ENCODE measurements around the gene CTBP2. TPM values are rescaled to one million over a fixed set of nuclear protein-coding genes. Genes with fewer than 3 reads are reported as not detected.

The CTBP2 gene
- total RNA-seq, 1 donor from 2014 or later: 0.16 TPM

GRCh38 chr10:124999433-125000365 is 160.7 kb downstream of the CTBP2 start:
- DNase-seq: no peak

GRCh38 chr10:124998624-124999291 is 161.6 kb downstream of the CTBP2 start:
- Mint-ChIP-seq H3K4me3 (no peak overlapping the region), H3K36me3 (ENCODE audit: low read depth) (no peaks in the 10 kb centered on the region), H3K27ac (no peak overlapping the region), H3K9me3 (no peaks in the 10 kb centered on the region), H3K4me1 (no peaks in the 10 kb centered on the region), H3K27me3 (no peaks in the 10 kb centered on the region)
- DNase-seq: no peak
- intact Hi-C loops (cut with micrococcal nuclease): no loop called here

More at GRCh38 chr10:124999433-125000365, 160.7 kb downstream of the CTBP2 start:
- no peak overlapping the region for H3K4me3 Mint-ChIP-seq
- H3K36me3 Mint-ChIP-seq (ENCODE audit: low read depth): no peaks in the 10 kb centered on the region
- H3K9me3 Mint-ChIP-seq: no peaks in the 10 kb centered on the region
- intact Hi-C loops (cut with micrococcal nuclease): no loop called here
- H3K27me3 Mint-ChIP-seq: no peaks in the 10 kb centered on the region
- H3K27ac Mint-ChIP-seq: no peak overlapping the region
- H3K4me1 Mint-ChIP-seq: no peaks in the 10 kb centered on the region

- intact Hi-C loops (cut with micrococcal nuclease): no loop called here
- H3K27ac Mint-ChIP-seq: no peak overlapping the region
- H3K27me3 Mint-ChIP-seq: no peaks in the 10 kb centered on the region
- H3K4me3 Mint-ChIP-seq: no peak overlapping the region
- H3K9me3 Mint-ChIP-seq: no peaks in the 10 kb centered on the region
- no peaks in the 10 kb centered on the region for H3K36me3 Mint-ChIP-seq (ENCODE audit: low read depth)
- H3K4me1 Mint-ChIP-seq: no peaks in the 10 kb centered on the region
- no peak for DNase-seq
Observed at GRCh38 chr10:124997771-124998623, 162.4 kb downstream of the CTBP2 start.

- intact Hi-C loops (cut with micrococcal nuclease): no loop called here
- no peak overlapping the region for H3K27ac Mint-ChIP-seq
- no peaks in the 10 kb centered on the region for H3K27me3 Mint-ChIP-seq
- no peak for DNase-seq
- no peaks in the 10 kb centered on the region for H3K4me1 Mint-ChIP-seq
- H3K9me3 Mint-ChIP-seq: no peaks in the 10 kb centered on the region
- H3K4me3 Mint-ChIP-seq: no peak overlapping the region
- H3K36me3 Mint-ChIP-seq (ENCODE audit: low read depth): no peaks in the 10 kb centered on the region
Observed at GRCh38 chr10:124997306-124997705, 163.1 kb downstream of the CTBP2 start.

GRCh38 chr10:124996854-124997215 is 163.5 kb downstream of the CTBP2 start:
- Mint-ChIP-seq H3K27ac (no peak overlapping the region), H3K4me1 (no peaks in the 10 kb centered on the region), H3K9me3 (no peaks in the 10 kb centered on the region), H3K4me3 (no peak overlapping the region), H3K36me3 (ENCODE audit: low read depth) (no peaks in the 10 kb centered on the region), H3K27me3 (no peaks in the 10 kb centered on the region)
- no peak for DNase-seq
- intact Hi-C loops (cut with micrococcal nuclease): no loop called here

- intact Hi-C loops (cut with micrococcal nuclease): no loop called here
Observed at GRCh38 chr10:124996127-124996853, 164.1 kb downstream of the CTBP2 start.

GRCh38 chr10:124995605-124996004 is 164.8 kb downstream of the CTBP2 start:
- H3K4me1 Mint-ChIP-seq: no peaks in the 10 kb centered on the region
- H3K9me3 Mint-ChIP-seq: no peaks in the 10 kb centered on the region

More at GRCh38 chr10:124996127-124996853, 164.1 kb downstream of the CTBP2 start:
- no peak overlapping the region for H3K27ac Mint-ChIP-seq
- H3K27me3 Mint-ChIP-seq: no peaks in the 10 kb centered on the region
- H3K9me3 Mint-ChIP-seq: no peaks in the 10 kb centered on the region
- no peak overlapping the region for H3K4me3 Mint-ChIP-seq
- no peaks in the 10 kb centered on the region for H3K36me3 Mint-ChIP-seq (ENCODE audit: low read depth)
- no peaks in the 10 kb centered on the region for H3K4me1 Mint-ChIP-seq
- no peak for DNase-seq

GRCh38 chr10:124994573-124995473 is 165.5 kb downstream of the CTBP2 start:
- no peak for DNase-seq
- no peak overlapping the region for H3K4me3 Mint-ChIP-seq
- H3K9me3 Mint-ChIP-seq: no peaks in the 10 kb centered on the region

More at GRCh38 chr10:124995605-124996004, 164.8 kb downstream of the CTBP2 start:
- Mint-ChIP-seq H3K27me3 (no peaks in the 10 kb centered on the region), H3K4me3 (no peak overlapping the region), H3K36me3 (ENCODE audit: low read depth) (no peaks in the 10 kb centered on the region), H3K27ac (no peak overlapping the region)
- no peak for DNase-seq
- intact Hi-C loops (cut with micrococcal nuclease): no loop called here

GRCh38 chr10:124993736-124994451 is 166.5 kb downstream of the CTBP2 start:
- no peak overlapping the region for H3K27ac Mint-ChIP-seq
- H3K36me3 Mint-ChIP-seq (ENCODE audit: low read depth): peaks cover 4% of the 10 kb centered on the region
- no peak overlapping the region for H3K4me3 Mint-ChIP-seq
- no peak for DNase-seq
- no peaks in the 10 kb centered on the region for H3K27me3 Mint-ChIP-seq
- no peaks in the 10 kb centered on the region for H3K4me1 Mint-ChIP-seq
- intact Hi-C loops (cut with micrococcal nuclease): no loop called here
- H3K9me3 Mint-ChIP-seq: no peaks in the 10 kb centered on the region

More at GRCh38 chr10:124994573-124995473, 165.5 kb downstream of the CTBP2 start:
- no peak overlapping the region for H3K27ac Mint-ChIP-seq
- intact Hi-C loops (cut with micrococcal nuclease): no loop called here
- no peaks in the 10 kb centered on the region for H3K4me1 Mint-ChIP-seq
- H3K27me3 Mint-ChIP-seq: no peaks in the 10 kb centered on the region
- no peaks in the 10 kb centered on the region for H3K36me3 Mint-ChIP-seq (ENCODE audit: low read depth)

GRCh38 chr10:124993345-124993708 is 167.0 kb downstream of the CTBP2 start:
- Mint-ChIP-seq H3K4me3 (no peak overlapping the region), H3K9me3 (no peaks in the 10 kb centered on the region)
- intact Hi-C loops (cut with micrococcal nuclease): no loop called here

GRCh38 chr10:124992462-124993344 is 167.7 kb downstream of the CTBP2 start:
- no peaks in the 10 kb centered on the region for H3K9me3 Mint-ChIP-seq

More at GRCh38 chr10:124993345-124993708, 167.0 kb downstream of the CTBP2 start:
- DNase-seq: no peak
- Mint-ChIP-seq H3K27me3 (no peaks in the 10 kb centered on the region), H3K4me1 (no peaks in the 10 kb centered on the region), H3K36me3 (ENCODE audit: low read depth) (peaks cover 5% of the 10 kb centered on the region), H3K27ac (no peak overlapping the region)

More at GRCh38 chr10:124992462-124993344, 167.7 kb downstream of the CTBP2 start:
- DNase-seq: peak; percentile 77
- Mint-ChIP-seq H3K4me1 (no peaks in the 10 kb centered on the region), H3K27ac (no peak overlapping the region), H3K27me3 (no peaks in the 10 kb centered on the region), H3K4me3 (no peak overlapping the region), H3K36me3 (ENCODE audit: low read depth) (peaks cover 5% of the 10 kb centered on the region)
- intact Hi-C loops (cut with micrococcal nuclease): no loop called here

All from activated CD4-positive, alpha-beta T cell treated with anti-CD3 and anti-CD28 coated beads, Interleukin-2, amount 10 ng/mL, durations not matched to agents 24 days and 14 days (primary cell).